GM18867 (cell line): ENCODE measurements around the gene SCYGR4.
"Not testable (repeated sequence)": the region's sequence is repeated elsewhere in the genome, so short reads cannot be mapped to it uniquely, and the experiment has no call there.

ENCODE experiments used
- ATAC-seq: cut with Tn5 transposase; IDR thresholded peaks from one replicate; pipeline ENCODE4 v1.9.1; 2021; ENCODE audit warnings: mild to moderate bottlenecking, moderate library complexity; ENCODE audit not compliant: unreplicated experiment

The SCYGR4 gene

GRCh38 chr2:227665189-227665940, 48.1 kb downstream of the SCYGR4 start:
- ATAC-seq: no peak

- not testable (repeated sequence) for ATAC-seq
Measured at GRCh38 chr2:227666631-227667170, 49.4 kb downstream of the SCYGR4 start, which contains the start of gene SCYGR5. Gene SCYGR5, plus strand, starts transcription at chr2:227666804. Its CDS starts 0 bp downstream, at chr2:227666804.
